Esophagus squamous epithelium (tissue), 4 donors: ENCODE measurements around the gene SLC9A2.

Experiments used
- POLR2A ChIP-seq, 4 donors: fragments of 450-650 bp; IDR thresholded peaks; one replicate each; pipeline ENCODE4 v1.6.1; 2017; ENCODE audit warnings: antibody characterized with exemption in 4 of 4, mild to moderate bottlenecking in 4 of 4, moderate library complexity in 3 of 4
- TF ChIP-seq, protein P1 (sequence below), 6 experiments: fragments of 450-650 bp in 4 of 6; fragments of 200-600 bp in 2 of 6; sonication (generic) in 2 of 6; IDR thresholded peaks; one replicate each; pipeline ENCODE4 v1.5.1; 2016 to 2019; ENCODE audit warnings: antibody characterized with exemption in 6 of 6, mild to moderate bottlenecking in 4 of 6, moderate library complexity in 4 of 6

DNA sequence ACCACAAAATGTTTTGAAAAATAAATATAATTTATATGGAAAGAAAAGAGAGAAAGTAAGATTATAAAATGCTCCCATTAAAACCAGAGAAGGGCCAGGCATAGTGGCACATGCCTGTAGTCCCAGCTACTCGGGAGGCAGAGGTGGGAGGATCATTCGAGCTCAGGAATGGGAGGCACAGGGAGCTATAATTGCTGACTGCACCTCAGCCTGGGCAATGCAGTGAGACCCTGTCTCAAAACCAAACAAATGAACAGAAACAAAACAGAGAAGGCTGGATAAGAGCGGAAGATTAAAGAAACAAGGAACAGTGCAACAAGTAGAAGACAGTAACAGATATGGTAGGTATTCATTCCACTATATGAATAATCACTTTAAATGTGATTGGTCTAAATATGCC, 123.9 kb downstream of the SLC9A2 start:
- TF ChIP-seq, protein P1, sequence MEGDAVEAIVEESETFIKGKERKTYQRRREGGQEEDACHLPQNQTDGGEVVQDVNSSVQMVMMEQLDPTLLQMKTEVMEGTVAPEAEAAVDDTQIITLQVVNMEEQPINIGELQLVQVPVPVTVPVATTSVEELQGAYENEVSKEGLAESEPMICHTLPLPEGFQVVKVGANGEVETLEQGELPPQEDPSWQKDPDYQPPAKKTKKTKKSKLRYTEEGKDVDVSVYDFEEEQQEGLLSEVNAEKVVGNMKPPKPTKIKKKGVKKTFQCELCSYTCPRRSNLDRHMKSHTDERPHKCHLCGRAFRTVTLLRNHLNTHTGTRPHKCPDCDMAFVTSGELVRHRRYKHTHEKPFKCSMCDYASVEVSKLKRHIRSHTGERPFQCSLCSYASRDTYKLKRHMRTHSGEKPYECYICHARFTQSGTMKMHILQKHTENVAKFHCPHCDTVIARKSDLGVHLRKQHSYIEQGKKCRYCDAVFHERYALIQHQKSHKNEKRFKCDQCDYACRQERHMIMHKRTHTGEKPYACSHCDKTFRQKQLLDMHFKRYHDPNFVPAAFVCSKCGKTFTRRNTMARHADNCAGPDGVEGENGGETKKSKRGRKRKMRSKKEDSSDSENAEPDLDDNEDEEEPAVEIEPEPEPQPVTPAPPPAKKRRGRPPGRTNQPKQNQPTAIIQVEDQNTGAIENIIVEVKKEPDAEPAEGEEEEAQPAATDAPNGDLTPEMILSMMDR (IDR thresholded peaks at IDR 0.05), result no peak
- no peak for TF ChIP-seq POLR2A (IDR thresholded peaks at IDR 0.05)
